ENCODE measurements around the gene RNF126.
"Not testable (repeated sequence)": the region's sequence is repeated elsewhere in the genome, so short reads cannot be mapped to it uniquely, and the experiment has no call there.

RNF126 gene

DNA sequence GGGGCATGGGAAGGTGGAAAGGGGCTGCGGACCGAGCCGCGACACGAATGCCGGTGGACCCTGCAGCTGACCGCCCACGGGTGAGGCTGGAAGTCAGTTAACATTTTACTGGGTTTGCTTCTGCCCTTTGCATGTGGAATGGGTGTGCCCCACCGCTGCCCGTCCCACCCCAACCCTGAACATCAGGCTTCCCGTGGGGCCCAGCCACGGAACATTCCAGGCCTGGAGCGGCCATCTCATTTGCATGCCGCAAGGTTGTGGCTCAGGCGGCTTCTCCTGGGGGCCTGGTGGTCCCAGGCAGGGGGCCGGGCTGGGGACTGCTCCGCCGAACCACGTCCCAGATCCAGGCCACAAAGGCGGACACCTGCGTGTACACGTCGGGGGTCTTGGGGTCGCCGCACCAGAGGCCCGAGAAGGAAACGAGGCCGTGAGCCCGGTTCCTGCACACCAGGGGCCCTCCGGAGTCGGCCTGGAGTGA is 22.5 kb upstream of the RNF126 start:
- no peak for DNase-seq (ENCODE audit: low read depth)

DNA sequence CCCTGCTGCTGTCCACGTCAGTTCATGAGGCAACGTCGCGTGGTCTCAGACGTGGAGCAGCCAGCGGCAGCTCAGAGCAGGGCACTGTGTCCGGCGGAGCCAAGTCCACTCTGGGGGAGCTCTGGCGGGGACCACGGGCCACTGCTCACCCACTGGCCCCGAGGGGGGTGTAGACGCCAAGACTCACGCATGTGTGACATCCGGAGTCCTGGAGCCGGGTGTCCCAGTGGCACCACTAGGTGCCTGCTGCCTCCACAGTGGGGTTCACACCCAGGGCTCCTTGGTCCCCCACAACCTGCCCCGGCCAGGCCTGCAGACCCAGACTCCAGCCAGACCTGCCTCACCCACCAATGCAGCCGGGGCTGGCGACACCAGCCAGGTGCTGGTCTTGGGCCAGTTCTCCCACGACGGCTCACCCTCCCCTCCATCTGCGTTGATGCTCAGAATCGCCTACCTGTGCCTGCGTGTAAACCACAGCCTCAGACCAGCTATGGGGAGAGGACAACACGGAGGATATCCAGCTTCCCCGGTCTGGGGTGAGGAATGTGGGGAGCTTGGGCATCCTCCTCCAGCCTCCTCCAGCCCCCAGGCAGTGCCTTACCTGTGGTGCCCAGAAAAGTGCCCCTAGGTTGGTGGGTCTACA is 19.8 kb upstream of the RNF126 start:
- DNase-seq (ENCODE audit: low read depth): no peak

DNA sequence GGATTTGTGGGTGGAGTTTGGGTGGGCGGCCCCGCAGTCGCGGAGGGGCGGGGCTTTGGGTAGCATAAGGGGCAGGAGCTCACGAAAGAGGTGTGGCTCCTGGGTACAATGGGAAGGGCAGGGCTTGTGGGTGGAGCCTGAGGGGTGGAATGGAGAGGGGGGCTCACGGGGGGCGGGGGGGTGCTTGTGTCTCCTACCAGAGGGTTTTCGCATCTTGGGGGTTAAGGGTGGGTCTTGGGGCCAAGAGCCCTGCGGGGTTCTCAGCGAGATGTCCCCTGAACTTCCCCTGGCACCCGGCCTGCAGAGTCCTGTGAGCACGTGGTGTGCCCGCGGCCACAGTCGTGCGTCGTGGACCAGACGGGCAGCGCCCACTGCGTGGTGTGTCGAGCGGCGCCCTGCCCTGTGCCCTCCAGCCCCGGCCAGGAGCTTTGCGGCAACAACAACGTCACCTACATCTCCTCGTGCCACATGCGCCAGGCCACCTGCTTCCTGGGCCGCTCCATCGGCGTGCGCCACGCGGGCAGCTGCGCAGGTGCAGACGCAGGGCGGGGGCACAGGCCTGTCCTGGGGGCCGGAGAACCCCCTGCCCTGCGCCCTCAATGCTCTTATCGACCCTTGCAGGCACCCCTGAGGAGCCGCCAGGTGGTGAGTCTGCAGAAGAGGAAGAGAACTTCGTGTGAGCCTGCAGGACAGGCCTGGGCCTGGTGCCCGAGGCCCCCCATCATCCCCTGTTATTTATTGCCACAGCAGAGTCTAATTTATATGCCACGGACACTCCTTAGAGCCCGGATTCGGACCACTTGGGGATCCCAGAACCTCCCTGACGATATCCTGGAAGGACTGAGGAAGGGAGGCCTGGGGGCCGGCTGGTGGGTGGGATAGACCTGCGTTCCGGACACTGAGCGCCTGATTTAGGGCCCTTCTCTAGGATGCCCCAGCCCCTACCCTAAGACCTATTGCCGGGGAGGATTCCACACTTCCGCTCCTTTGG is 18.3 kb upstream of the RNF126 start:
- no peak for DNase-seq (ENCODE audit: low read depth)

DNA sequence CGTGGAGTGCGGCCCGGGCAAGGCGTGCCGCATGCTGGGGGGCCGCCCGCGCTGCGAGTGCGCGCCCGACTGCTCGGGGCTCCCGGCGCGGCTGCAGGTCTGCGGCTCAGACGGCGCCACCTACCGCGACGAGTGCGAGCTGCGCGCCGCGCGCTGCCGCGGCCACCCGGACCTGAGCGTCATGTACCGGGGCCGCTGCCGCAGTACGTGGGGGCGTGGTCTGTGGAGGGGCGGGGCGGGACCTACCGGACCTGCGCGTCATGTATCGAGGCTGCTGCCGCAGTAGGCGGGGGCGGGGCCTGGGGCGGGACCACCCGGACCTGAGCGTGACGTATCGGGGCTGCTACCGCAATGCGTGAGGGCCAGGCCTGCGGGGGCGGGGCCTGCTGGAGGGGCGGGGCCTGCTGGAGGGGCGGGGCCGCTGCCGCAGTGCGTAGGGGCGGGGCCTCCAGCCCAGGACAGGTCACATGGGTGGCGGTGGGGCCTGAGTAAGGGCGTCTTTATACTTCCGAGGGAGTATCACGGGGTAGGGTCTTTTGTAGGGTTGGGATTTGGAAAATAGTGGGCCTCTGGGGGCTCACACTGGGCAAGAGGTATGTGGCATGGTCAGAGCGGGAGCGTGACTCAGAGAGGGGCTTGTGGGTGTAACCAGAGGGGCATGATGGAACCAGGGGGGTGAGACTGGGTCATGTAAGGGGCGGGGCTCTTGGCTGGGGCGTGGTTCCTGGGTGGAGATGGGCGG is 17.4 kb upstream of the RNF126 start:
- DNase-seq (ENCODE audit: low read depth): peak; percentile 94

DNA sequence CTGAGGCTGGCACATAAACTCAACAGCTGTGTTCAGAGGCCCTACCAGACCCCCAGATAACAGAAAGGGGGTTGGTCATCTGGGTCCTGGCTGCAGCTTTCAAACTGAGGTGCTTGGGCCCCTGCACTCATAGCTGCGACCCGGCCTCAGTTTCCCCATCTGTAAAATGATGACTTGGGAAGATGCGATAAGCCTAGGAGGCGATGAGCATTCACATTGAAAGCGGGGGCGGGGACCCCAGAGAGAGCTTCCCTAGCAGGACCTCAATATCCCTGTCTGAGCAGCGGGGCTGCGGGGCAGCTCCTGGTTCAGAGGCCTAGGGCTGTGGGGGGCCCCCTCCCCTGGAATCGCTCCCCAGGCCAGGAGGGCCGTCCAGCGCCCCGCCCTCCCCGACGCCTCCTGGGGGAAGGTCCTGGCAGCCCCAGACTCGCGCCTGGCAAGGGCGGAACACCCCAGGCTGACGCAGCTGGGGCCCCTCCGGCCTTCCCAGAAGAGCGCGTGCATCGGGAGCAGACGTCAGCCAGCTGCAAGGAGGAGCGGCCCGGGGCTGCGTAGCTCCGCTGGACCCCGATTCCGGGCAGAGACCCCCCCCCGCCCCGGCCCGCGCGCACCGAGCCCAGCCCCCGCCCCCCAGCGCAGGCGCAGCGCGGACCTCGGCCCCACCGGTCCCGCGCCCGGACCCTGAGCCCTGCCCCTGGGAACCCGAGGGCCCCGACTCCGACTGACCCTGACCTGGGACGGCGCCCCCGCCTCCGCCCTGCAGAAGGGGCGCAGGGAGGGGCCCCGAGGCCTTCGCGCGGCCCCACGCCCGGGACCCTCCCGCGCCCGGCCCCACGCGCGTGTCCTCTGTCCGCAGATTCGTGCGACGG is 16.6 kb upstream of the RNF126 start:
- peak; percentile 78 for DNase-seq (ENCODE audit: low read depth)

DNA sequence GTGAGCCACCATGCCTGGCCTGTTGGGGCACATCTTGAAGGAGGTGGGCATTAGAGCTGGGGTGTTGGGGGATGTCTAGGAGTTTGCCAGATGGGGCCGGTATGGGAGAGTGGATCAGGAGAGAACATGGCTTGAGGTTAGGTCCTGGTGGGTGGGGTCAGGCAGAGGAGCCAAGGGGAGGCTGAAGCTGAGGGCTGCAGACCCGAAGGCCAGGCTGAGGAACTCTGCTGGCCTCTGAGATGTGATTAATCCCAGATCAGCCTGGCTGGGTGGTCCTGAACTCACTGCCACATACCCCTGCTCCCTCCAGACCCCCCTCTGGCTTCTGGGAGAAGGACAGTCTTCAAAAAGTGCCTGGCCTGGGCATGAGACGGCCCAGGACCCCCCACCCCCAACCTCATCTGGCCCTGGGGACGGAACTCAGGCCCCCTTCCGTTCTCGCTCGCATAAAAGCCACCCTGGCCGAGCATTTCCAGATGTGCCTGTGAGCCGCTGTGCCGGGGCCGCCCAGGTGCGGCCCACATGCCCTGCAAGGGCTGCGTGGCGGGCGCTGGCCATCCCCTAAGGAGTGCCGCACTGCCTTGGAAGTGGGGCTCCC is 15.9 kb upstream of the RNF126 start:
- DNase-seq (ENCODE audit: low read depth): no peak

DNA sequence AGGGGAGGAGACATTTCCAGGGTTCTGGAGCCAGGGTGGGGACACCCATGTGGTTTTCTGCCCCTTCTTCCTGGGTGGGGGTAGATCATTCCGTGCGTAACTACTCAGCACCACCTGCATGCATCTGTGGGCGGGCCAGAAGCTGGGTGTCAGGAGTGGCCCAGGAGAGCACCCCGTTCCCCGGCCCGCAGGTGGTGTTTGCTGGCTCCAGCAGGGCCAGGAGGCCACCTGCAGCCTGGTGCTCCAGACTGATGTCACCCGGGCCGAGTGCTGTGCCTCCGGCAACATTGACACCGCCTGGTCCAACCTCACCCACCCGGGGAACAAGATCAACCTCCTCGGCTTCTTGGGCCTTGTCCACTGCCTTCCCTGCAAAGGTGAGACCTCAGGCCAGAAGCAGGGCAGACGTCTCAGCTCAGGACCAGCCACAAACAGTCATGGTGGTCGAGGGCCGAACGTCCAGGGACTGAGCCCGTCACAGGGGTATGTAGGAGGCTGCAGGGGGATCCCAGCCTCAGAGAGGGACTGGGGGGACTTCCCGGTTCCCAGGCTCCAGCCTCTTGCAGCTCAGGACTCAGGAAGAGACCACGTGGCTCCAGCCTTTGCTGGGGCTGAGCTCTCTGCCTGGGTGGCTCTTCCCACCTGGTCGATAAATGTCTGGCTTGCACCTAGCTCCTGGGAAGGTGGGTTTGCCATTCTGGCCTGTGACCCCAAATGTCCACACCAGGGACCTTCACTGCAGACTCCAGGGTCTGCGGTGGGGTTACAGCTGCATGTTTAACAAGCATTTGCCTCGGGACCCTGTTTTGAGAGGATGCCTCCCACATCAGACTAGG is 14.8 kb upstream of the RNF126 start:
- DNase-seq (ENCODE audit: low read depth): peak; percentile 50

DNA sequence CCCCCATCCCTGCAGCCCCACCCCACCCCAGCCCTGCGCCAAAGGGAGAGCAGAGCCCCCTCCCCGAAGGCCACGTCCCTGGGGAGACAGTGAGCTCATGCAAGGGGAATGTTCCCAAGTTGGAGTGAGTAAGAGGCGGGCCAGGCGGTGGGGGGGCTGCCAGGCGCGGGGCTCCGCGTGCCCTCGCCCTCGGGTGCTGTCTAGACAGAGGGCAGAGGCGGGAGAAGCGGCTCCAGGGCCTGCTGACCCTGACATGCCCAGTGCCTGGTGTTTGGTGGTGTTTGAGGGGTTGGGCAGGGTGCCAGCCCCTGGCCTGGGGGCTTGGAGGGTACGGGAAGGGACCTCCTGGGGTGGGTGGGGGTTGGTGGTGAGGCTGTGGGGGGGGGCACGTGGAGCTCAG is 14.2 kb upstream of the RNF126 start:
- DNase-seq (ENCODE audit: low read depth): peak; percentile 86

DNA sequence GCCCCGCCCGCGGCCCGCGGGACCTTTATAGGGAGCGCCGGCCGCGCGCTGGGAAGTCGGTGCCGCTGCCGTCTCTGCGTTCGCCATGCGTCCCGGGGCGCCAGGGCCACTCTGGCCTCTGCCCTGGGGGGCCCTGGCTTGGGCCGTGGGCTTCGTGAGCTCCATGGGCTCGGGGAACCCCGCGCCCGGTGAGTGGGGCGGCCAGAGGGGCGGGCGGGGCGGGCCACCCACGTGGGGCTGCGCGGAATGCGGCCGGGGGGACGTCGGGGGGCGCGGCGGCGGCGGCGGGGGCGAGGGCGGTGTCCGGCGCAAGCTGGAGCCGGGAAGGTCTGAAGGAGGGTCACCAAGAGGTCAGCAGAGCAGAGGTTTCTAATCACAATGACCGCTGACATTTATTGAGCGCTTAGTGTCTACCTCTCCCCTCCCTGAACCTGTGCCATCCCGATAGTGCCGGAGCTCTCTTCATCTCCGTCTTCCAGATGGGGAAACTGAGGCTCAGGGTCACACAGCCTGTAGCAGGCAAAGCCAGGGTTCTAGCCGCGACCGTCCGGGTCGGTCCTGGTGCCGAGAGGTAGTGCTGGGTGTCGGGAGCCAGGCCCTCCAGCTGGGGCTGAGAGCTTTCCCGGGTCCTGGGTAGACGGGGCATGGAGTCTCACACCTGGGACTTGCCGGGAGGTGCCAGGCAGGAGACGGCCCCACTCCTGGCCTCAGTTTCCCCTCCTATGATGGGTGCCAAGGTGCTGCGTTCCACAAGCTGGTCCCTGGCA is 13.5 kb upstream of the RNF126 start, which contains the start of gene FSTL3:
Gene FSTL3, plus strand, starts transcription at position 54 of the 767 bp plus-strand sequence. Its CDS starts 32 bp downstream, at position 86.
- peak; percentile 46 for DNase-seq (ENCODE audit: low read depth)

DNA sequence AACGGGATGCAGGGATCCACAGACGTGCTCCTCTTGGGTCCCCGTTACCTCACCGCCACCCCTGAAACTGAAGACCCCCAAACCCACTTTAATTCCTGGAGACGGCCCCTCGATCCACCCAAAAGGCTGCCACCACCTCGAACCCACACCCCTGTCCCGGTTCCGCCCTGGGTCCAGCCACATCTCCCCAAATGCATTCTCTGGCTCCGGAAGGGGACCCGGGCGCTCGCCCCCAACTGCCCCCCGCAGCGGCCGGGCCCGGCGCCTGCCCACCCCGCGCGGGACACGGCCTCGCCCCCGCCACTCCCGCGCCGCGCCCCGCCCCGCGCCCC is 13.0 kb upstream of the RNF126 start:
- no peak for DNase-seq (ENCODE audit: low read depth)

DNA sequence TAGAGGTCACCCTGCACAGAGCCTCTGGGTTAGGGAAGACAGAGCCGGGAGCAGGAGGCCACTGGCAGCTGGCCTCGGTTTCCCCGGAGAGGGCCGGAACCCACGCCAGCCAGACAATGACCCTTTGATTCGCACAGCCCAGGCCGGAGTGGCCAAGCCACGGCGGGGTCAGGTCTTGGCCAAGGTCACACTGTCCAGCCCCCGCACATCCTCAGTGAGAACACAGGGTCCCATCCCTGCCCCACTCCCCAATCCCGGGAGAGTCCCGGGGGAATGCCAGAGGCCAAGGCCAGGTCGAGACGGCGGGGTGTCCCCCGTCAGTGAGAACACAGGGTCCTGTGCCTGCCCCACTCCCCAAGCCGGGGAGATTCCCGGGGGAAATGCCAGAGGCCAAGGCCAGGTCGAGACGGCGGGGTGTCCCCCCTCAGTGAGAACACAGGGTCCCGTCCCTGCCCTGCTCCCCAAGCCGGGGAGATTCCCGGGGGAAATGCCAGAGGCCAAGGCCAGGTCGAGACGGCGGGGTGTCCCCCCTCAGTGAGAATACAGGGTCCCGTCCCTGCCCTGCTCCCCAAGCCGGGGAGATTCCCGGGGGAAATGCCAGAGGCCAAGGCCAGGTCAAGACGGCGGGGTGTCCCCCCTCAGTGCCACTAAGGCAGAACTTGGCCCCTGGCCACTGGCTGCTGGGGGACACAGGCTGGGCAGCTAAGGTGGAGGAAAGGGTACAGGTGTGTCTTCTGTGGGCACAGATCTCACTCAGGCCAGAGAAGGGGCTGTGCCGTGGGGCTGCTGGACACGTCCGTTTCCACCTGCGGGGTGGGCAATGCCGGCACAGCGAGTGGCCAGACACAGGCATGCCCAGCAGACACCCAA is 11.5 kb upstream of the RNF126 start:
- no peak for DNase-seq (ENCODE audit: low read depth)

DNA sequence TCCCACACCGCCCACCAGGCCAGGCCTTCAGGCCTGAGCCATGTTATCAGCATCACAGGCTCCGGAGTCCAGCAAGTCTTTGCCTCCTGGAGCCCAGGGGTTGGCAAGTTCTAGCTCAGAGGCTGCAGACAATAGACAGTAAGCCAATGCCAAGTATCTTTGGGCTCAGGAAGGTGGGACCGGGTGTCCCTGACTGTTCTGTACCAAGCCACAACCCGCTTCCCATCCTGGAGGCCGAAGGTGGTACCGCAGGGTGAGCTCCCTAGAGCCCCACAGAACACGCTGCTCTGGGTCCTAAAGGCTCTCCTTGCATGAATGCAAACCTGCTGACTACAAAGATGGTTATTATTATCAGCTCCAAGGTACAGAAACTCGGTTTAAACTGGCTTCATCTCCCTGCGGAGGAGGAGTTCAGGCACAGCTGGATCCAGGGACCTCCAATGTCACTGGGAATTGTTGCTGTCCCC is 7.6 kb upstream of the RNF126 start:
- DNase-seq (ENCODE audit: low read depth): no peak

DNA sequence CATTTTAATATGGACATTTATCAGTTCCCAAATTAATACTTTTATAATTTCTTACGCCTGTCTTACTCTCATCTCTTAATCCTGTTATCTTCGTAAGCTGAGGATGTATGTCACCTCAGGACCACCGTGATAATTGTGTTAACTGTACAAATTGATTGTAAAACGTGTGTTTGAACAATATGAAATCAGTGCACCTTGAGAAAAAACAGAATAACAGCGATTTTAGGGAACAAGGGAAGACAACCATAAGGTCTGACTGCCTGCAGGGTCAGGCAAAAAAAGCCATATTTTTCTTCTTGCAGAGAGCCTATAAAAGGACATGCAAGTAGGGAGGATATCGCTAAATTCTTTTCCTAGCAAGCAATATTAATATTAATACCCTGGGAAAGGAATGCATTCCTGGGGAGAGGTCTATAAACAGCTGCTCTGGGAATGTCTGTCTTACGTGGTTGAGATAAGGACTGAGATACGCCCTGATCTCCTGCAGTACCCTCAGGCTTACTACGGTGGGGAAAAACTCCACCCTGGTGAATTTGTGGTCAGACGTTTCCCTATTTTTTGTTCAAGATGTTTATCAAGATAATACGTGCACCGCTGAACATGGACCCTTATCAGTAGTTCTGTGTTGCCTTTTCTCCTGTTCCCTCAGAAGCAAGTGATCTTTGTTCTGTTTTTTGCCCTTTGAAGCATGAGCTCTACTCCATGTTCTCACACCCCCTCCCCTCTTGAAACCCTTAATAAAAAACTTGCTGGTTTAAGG is 5.8 kb upstream of the RNF126 start:
- peak; percentile 91 for DNase-seq (ENCODE audit: low read depth)

DNA sequence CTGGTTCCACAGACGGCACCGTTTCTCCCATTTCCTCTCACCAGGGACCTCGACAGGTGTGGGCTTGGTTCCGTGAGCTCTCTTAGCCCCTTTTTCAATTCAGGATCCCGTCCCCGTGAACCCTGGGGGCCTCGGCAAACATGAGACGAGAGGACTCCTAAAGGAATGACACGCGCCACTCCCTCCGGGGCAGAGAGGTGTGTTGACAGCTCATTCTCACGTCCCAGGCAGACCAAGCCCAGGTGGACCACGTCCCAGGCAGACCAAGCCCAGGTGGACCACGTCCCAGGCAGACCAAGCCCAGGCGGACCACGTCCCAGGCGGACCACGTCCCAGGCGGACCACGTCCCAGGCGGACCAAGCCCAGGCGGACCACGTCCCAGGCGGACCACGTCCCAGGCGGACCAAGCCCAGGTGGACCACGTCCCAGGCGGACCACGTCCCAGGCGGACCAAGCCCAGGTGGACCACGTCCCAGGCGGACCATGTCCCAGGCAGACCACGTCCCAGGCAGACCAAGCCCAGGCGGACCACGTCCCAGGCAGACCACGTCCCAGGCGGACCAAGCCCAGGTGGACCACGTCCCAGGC is 4.1 kb upstream of the RNF126 start:
- not testable (repeated sequence) for DNase-seq (ENCODE audit: low read depth)

DNA sequence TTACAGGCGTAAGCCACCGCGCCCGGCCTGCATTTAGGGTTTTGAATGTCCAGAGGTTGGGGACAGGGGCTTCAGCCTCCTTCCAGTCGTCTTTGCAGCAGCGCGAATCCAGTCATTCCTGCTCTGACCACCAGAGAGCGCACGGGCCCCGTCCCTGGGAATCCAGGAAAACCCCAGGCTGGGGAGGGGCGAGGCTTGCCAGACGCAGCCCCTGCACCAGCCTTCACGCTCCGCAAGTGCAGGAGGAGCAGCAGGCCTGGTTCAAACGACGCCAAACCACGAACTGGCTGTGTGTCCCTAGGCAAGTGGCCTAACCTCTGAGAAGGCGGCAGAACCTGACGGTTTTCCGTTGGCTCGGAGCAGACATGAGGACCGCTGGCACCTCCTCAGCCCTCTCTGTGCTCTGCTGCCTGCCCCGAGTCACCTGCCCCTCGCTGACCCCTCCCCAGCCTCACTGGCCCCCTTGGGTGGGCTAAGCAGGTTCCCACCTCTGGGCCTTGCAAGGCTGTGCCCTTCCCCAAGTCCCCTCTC is 2.0 kb upstream of the RNF126 start:
- DNase-seq (ENCODE audit: low read depth): peak; percentile 65

DNA sequence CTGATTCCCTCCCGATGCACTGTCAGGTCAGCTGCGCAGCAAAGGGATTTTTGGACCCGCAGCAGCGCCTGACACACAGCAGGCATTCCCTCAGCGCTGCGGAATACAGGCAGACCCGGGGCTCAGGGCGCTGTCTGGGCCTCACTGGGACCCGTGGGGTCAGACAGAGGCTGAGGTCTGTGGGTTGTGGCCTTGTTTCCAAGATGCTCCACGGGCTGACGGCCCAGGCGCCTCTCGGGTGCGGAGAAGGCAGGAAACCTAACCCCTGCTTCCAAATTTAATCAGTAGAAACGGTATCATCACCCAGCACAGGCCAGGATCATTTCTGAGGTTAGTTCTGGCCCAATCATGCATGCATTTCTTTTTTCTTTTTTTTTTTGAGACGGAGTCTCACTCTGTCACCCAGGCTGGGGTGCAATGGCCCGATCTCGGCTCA is 686 bp upstream of the RNF126 start:
- DNase-seq (ENCODE audit: low read depth): no peak
